Fibroblast of upper back skin (primary cell): ENCODE measurements around the gene DTD2.

Source experiments
- DNase-seq: peaks from one replicate; pipeline ENCODE4 v3.0.0-alpha.2; 2013

DTD2 gene

DNA sequence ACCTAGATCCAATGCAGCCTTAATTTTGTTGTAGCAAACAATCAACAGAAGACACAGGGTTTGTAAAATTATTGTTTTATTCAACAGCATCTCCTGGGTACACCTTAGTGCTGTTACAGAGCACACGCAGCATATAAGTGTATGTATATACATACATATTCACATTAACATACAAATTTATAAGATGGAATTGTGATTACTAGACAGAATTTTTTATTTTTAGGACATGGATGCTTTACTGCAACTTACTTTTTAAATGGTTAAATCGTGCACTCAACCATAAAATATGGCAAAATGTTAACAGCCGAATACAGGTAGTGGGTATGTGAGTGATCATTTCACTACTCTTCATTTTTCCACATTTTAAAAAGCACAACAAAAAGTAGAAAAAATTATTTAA, 53.6 kb downstream of the DTD2 start:
- no peak for DNase-seq

DNA sequence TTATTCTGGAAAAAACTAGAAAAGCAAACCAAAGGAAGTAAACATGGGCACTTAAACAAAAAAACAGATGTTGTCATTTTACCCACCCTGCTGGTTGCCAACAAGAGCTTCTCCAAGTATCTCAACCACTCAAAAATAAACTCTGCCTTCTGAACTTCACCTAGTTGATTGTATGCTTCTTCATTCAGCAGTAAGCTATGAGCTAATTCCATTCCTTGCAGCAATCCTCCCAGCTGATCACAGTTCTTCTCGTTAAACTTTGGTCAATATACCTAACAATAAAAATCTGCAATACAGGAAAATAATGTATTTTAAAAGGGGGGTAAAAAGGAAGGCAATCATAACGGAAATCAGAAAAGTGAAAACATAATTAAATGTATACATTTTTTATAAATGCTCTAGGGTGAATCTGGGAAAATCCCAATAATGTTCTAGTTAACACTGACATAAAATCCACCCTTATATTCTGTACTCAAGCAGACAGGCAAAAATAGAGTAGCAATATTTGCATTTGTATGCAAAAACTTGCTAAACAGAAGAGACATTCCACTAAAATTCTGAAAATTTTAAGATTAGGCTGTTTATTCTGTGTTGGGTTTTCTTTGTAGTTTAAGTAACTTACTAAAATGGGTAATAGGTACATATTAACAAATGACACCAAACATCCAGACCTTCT, 54.4 kb downstream of the DTD2 start:
- no peak for DNase-seq

DNA sequence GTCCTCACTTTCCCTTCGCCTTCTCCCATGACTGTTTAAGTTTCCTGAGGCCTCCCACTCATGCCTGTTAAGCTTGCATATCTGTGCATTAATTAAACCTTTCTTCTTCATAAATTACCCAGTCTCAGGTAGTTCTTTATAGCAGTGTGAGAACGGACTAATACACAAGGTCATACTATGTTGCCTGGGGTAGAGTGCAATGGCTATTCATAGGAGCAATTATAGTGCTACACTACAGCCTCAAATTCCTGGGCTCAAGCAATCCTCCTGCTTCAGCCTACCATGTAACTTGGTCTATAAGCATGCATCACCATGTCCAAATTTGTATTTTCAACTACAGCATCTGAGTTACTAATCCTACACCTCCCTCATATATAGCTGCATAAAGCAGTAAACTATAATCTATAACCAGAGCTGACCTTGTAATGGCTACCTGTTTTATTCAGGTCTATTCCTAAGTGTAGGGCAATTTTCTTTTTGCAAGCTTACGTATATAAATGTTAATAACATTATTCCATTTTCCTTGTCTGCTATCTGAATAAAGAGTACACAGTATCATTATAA, 55.9 kb downstream of the DTD2 start:
- no peak for DNase-seq

DNA sequence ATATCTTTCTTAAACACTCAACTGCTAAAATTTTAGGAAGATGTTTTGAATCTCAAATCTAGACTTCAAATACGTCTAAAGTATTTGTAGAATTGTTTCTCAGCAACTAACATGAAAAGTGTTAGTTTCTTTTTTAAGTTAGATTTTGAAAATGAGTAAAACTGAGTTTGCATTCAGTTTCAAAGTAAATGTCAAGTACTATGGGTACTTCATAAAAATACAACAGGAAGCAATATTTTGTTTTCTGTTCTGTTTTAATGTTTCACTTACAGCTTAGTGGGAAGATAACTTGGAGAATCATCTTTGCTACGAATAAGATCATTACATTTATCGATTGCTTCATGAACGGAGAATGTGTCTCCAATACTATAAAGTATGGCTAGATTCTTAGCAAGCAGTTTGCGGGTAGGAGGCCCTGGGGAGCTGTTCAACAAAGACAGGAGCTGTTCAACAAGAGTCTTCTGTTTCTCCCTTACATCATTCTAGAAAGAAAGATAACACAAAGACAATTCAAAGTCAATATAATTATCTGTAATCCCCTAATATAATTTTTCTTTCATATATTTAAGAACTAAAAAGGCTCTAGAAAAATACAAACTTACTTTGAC, 57.2 kb downstream of the DTD2 start:
- DNase-seq = no peak
